ENCODE measurements around the gene CACNG5. TPM values are rescaled to one million over a fixed set of nuclear protein-coding genes. Genes with fewer than 3 reads are reported as not detected.

CACNG5 gene
- total RNA-seq, 1 donor from 2014 or later = not detected

GRCh38 chr17:66831383-66832210, 3.3 kb upstream of the CACNG5 start:
- DNase-seq (no peak), ATAC-seq (no peak)
- Histone ChIP-seq H3K36me3 (no peaks in the 10 kb centered on the region), H3K4me1 (no peaks in the 10 kb centered on the region), H3K27ac (no peak overlapping the region), H3K27me3 (peaks cover 46% of the 10 kb centered on the region), H3K4me3 (no peak overlapping the region), H3K9me3 (no peaks in the 10 kb centered on the region)
- intact Hi-C loops (cut with DNase I) = no loop called here
- no peak for TF ChIP-seq CTCF (IDR thresholded peaks at IDR 0.05)

- peaks cover 48% of the 10 kb centered on the region for H3K27me3 ChIP-seq
- no peaks in the 10 kb centered on the region for H3K9me3 ChIP-seq
- intact Hi-C loops (cut with DNase I) = no loop called here
- H3K36me3 ChIP-seq = no peaks in the 10 kb centered on the region
- DNase-seq = no peak
- H3K4me3 ChIP-seq = no peak overlapping the region
- no peak overlapping the region for H3K27ac ChIP-seq
- H3K4me1 ChIP-seq = no peaks in the 10 kb centered on the region
- ATAC-seq = no peak
- TF ChIP-seq CTCF (IDR thresholded peaks at IDR 0.05) = no peak
These were observed 1.7 kb upstream of the CACNG5 start for GRCh38 chr17:66833201-66833600.

DNA sequence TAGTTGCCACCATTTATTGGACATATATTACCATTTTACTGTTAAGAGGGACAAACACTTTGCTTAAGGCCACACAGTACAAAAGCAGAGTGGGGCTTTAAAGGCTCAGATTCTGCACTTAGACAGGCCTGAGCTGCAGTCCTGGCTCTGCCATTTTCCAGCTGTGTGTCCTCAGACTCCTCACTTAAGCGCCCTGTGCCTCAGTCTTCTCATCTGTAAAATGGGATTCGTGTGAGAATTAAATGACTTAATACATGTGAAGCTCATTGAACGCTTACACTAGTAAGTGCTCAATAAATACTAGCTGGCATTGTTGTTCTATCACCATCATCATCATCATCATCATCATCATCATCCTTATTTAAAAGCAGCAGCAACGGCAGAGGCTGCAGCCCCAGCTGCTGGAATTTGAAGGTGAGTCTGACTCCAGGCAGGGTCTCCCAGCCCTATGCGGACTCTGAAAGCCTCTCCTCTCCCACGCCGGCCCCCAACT, 445 bp upstream of the CACNG5 start:
- Histone ChIP-seq H3K9me3 (no peaks in the 10 kb centered on the region), H3K4me3 (no peak overlapping the region), H3K36me3 (no peaks in the 10 kb centered on the region), H3K27ac (no peak overlapping the region), H3K4me1 (no peaks in the 10 kb centered on the region), H3K27me3 (peaks cover 44% of the 10 kb centered on the region)
- intact Hi-C loops (cut with DNase I) = no loop called here
- ATAC-seq (no peak), DNase-seq (no peak)
- no peak for TF ChIP-seq CTCF (IDR thresholded peaks at IDR 0.05)

- H3K4me3 ChIP-seq = no peak overlapping the region
- H3K9me3 ChIP-seq = no peaks in the 10 kb centered on the region
- intact Hi-C loops (cut with DNase I) = no loop called here
- no peak for ATAC-seq
- no peaks in the 10 kb centered on the region for H3K36me3 ChIP-seq
- no peak for TF ChIP-seq CTCF (IDR thresholded peaks at IDR 0.05)
- H3K27ac ChIP-seq = no peak overlapping the region
- H3K27me3 ChIP-seq = peaks cover 51% of the 10 kb centered on the region
- no peaks in the 10 kb centered on the region for H3K4me1 ChIP-seq
- no peak for DNase-seq
These were observed 559 bp downstream of the CACNG5 start for GRCh38 chr17:66835476-66835875.

- Histone ChIP-seq H3K27me3 (peaks cover 51% of the 10 kb centered on the region), H3K4me3 (no peak overlapping the region), H3K36me3 (no peaks in the 10 kb centered on the region), H3K9me3 (no peaks in the 10 kb centered on the region), H3K4me1 (no peaks in the 10 kb centered on the region), H3K27ac (no peak overlapping the region)
- ATAC-seq (no peak), DNase-seq (no peak)
- intact Hi-C loops (cut with DNase I) = no loop called here
- TF ChIP-seq CTCF (IDR thresholded peaks at IDR 0.05) = no peak
These were observed 1.4 kb downstream of the CACNG5 start for GRCh38 chr17:66836063-66837005.
